ENCODE results near the gene BCAM. TPM values are rescaled to one million over a fixed set of nuclear protein-coding genes. Genes with fewer than 3 reads are reported as not detected.

Gene BCAM
- total RNA-seq, 1 experiment from 2014 or later = 78.7 TPM

- Histone ChIP-seq H3K27ac (ENCODE audit: low read depth, low read length) (no peak overlapping the region), H3K36me3 (ENCODE audit: control insufficient read depth in 1 of 2, insufficient read depth in 2 of 2, low read length in 2 of 2) (peaks cover 33% of the 10 kb centered on the region in 2 experiments), H3K4me1 (ENCODE audit: control insufficient read depth in 1 of 2, insufficient read depth in 2 of 2, low read length in 2 of 2) (peaks cover 17 to 36% of the 10 kb centered on the region in 2 experiments), H3K9me2 (ENCODE audit: insufficient read depth) (no peaks in the 10 kb centered on the region), H3K27me3 (ENCODE audit: insufficient read depth, low read length) (no peaks in the 10 kb centered on the region), H3K9me3 (ENCODE audit: control insufficient read depth in 1 of 2, insufficient read depth in 1 of 2, low read depth in 1 of 2, low read length in 2 of 2) (no peaks in the 10 kb centered on the region), H4K20me1 (ENCODE audit: insufficient read depth) (no peaks in the 10 kb centered on the region), H2AFZ (ENCODE audit: low read depth, low read length, poor library complexity, severe bottlenecking) (no peak overlapping the region), H3K4me2 (ENCODE audit: low read length) (no peak overlapping the region), H3K4me3 (replicated peaks in 1 of 2; ENCODE audit: low read depth in 1 of 2, low read length in 2 of 2) (no peak overlapping the region), H3K79me2 (ENCODE audit: insufficient read depth, low read length) (peaks cover 2% of the 10 kb centered on the region; the same call in 1 of the 2 replicates), H3K9ac (ENCODE audit: low read length) (no peak overlapping the region)
- ATAC-seq (no peak), DNase-seq (ENCODE audit: low read depth, low spot score) (no peak)
- no peak for TF ChIP-seq SRF (IDR thresholded peaks at IDR 0.05; ENCODE audit: low read depth)
- TF ChIP-seq EZH2 (IDR thresholded peaks at IDR 0.05) = no peak
- no peak for TF ChIP-seq POLR2AphosphoS5 (IDR thresholded peaks at IDR 0.05; ENCODE audit: low read depth, low read length)
- no peak for TF ChIP-seq FOSL1 (IDR thresholded peaks at IDR 0.05; ENCODE audit: low read depth)
- no peak for TF ChIP-seq ATF3 (IDR thresholded peaks at IDR 0.05)
- TF ChIP-seq JUND (IDR thresholded peaks at IDR 0.05) = no peak
- TF ChIP-seq ZNF274 (IDR thresholded peaks at IDR 0.05; ENCODE audit: low read depth, low read length) = no peak
- TF ChIP-seq ZBTB33 (IDR thresholded peaks at IDR 0.05; ENCODE audit: extremely low read depth, insufficient replicate concordance, low read length) = no peak
- TF ChIP-seq CTCF (IDR thresholded peaks at IDR 0.05 in 2 of 3, conservative IDR thresholded peaks at IDR 0.05 in 1 of 3; ENCODE audit: borderline replicate concordance in 1 of 3, insufficient read depth in 1 of 3, low read depth in 2 of 3, low read length in 2 of 3) = no peak
- TF ChIP-seq MAX (IDR thresholded peaks at IDR 0.05) = no peak
- CTCF ChIA-PET = no interaction called here
- intact Hi-C loops (cut with micrococcal nuclease) = no loop called here
- no TSS peak for BruUV-seq (replicated peaks)
- POLR2A ChIA-PET = no interaction called here
- RAD21 ChIA-PET (ENCODE audit: low non-redundant PET in 1 of 2, low total read pairs in 2 of 2, uncharacterized antibody in 2 of 2, unreplicated experiment in 2 of 2) = interaction anchor here in 1 of 2 experiments (0.7 kb wide), 1 partner anchor 27 kb away, joined by 3 read pairs; no protein-coding TSS in a partner anchor
Measured at GRCh38 chr19:44869733-44870470, 61.0 kb downstream of the BCAM start.

Other genes with a start within 250 kb of the BCAM start
- not detected for gene IGSF23, start 195.5 kb upstream of the BCAM start, total RNA-seq (2021; ENCODE audit: unreplicated experiment)
- 62.0 TPM for gene PVR, start 165.2 kb upstream of the BCAM start, total RNA-seq (2021; ENCODE audit: unreplicated experiment)
- 4.0 TPM for gene CEACAM19, start 137.6 kb upstream of the BCAM start, total RNA-seq (2021; ENCODE audit: unreplicated experiment)
- gene CEACAM16, start 110.0 kb upstream of the BCAM start, total RNA-seq (2021; ENCODE audit: unreplicated experiment) = not detected
- 37.9 TPM for gene BCL3, start 60.4 kb upstream of the BCAM start, total RNA-seq (2021; ENCODE audit: unreplicated experiment)
- 54.3 TPM for gene CBLC, start 31.2 kb upstream of the BCAM start, total RNA-seq (2021; ENCODE audit: unreplicated experiment)
- 96.3 TPM for gene NECTIN2, start 37.2 kb downstream of the BCAM start, total RNA-seq (2021; ENCODE audit: unreplicated experiment)
- 178 TPM for gene TOMM40, start 82.2 kb downstream of the BCAM start, total RNA-seq (2021; ENCODE audit: unreplicated experiment)
- gene APOE, start 96.7 kb downstream of the BCAM start, total RNA-seq (2021; ENCODE audit: unreplicated experiment) = 7.2 TPM
- gene APOC1, start 105.5 kb downstream of the BCAM start, total RNA-seq (2021; ENCODE audit: unreplicated experiment) = 5.1 TPM
- gene APOC4, start 133.1 kb downstream of the BCAM start, total RNA-seq (2021; ENCODE audit: unreplicated experiment) = not detected
- gene APOC2, start 136.9 kb downstream of the BCAM start, total RNA-seq (2021; ENCODE audit: unreplicated experiment) = not detected
- 102 TPM for gene CLPTM1, start 146.3 kb downstream of the BCAM start, total RNA-seq (2021; ENCODE audit: unreplicated experiment)
- 12.9 TPM for gene RELB, start 192.4 kb downstream of the BCAM start, total RNA-seq (2021; ENCODE audit: unreplicated experiment)
- 79.9 TPM for gene CLASRP, start 229.9 kb downstream of the BCAM start, total RNA-seq (2021; ENCODE audit: unreplicated experiment)

Data from HCT116 (cell line).